Pancreas (tissue), 10 donors: ENCODE measurements around the gene PTPRG. TPM values are rescaled to one million over a fixed set of nuclear protein-coding genes. Genes with fewer than 3 reads are reported as not detected.

ENCODE experiments used
- ATAC-seq, 4 donors: fragments of 200-7000 bp; cut with Tn5 transposase; one replicate each; pipeline versions ENCODE4 v1.8.0 to v1.9.1; 2020; ENCODE audit warnings: mild to moderate bottlenecking in 4 of 4, moderate library complexity in 4 of 4
- DNase-seq, 6 donors: peaks; one replicate each; pipeline ENCODE4 v3.0.0-alpha.2; 2020
- FAIRE-seq: peaks from 2 replicates; lab custom pipeline; 2012; peaks lifted over from hg19 to GRCh38; lab: Jason Lieb, UNC
- H3K27ac ChIP-seq, 4 donors: fragments of 200-600 bp; sonication (generic); 1 replicate in 3 of 4; 2 replicates in 1 of 4; pipeline versions ENCODE4 v1.5.0 to v1.8.0; 2020
- H3K27me3 ChIP-seq, 4 donors: fragments of 200-600 bp; one replicate each; pipeline ENCODE4 v1.8.0; 2021
- H3K36me3 ChIP-seq, 3 donors: fragments of 200-600 bp; sonication (generic) in 1 of 3; one replicate each; pipeline versions ENCODE4 v1.5.0 to v1.8.0; 2020 to 2021
- H3K4me1 ChIP-seq, 3 donors: fragments of 200-600 bp; one replicate each; pipeline ENCODE4 v1.8.0; 2021
- H3K4me3 ChIP-seq, 4 donors: fragments of 200-600 bp; sonication (generic) in 2 of 4; one replicate each; pipeline versions ENCODE4 v1.5.0 to v1.8.0; 2020 to 2021
- H3K9me3 ChIP-seq, 4 donors: fragments of 200-600 bp; one replicate each; pipeline ENCODE4 v1.8.0; 2021
- WGBS, 2 donors: extraction: QIAGEN DNeasy Blood & Tissue Kit; methylation state at CpG; one replicate each; pipeline ENCODE4 v1.1.7; 2013; 5-methylcytosine and 5-hydroxymethylcytosine counted together
- intact Hi-C, 3 donors: fragments of 100-400 bp; cut with DNase I; formaldehyde crosslinking; loops; one replicate each; pipeline versions ENCODE4 v1.11.1 to v1.14.2; 2022
- polyA plus RNA-seq, 2 donors: library from polyadenylated mRNA; stranded (reverse); fragments of 200-250 nt; gene quantifications; one replicate each; pipeline ENCODE4 v1.2.3, GENCODE V29; 2013
- total RNA-seq, 6 donors: library from RNA; stranded (reverse); fragmentation: NEBNext Ultra II Directional in 4 of 6; extraction: Animal tissue kit (Norgen Biotek cat#: 25700) in 4 of 6; gene quantifications; one replicate each; pipeline versions ENCODE4 v1.2.1 to v1.2.4, GENCODE V29; 2021 to 2023
- TF ChIP-seq, protein P1 (sequence below), 4 donors: fragments of 200-600 bp; sonication (generic) in 3 of 4; IDR thresholded peaks; one replicate each; pipeline versions ENCODE4 v1.5.0 to v1.8.0; 2021; ENCODE audit warnings: antibody characterized with exemption in 4 of 4
- donor health status: healthy with polysubstance abuse.
- donor health status: DM: no; HTN: no; CAD: no; lungs with moderate emphysema.
- donor health status: DM: no; HTN: no; CAD: no.
- donor health status: control.
- donor health status: control.
- donor health status: Bipolar disorder and iron deficiency.
- donor health status: DM: yes; HTN: yes; CAD: no.
- donor health status: DM: no; HTN: no; CAD: no.
- donor health status: DM: no; HTN: no; CAD: no.
- donor health status: DM: yes; HTN: yes; CAD: no.

Gene PTPRG
- total and polyA plus RNA-seq, 8 donors = 2.8 to 20.5 (median 9.5) TPM

DNA sequence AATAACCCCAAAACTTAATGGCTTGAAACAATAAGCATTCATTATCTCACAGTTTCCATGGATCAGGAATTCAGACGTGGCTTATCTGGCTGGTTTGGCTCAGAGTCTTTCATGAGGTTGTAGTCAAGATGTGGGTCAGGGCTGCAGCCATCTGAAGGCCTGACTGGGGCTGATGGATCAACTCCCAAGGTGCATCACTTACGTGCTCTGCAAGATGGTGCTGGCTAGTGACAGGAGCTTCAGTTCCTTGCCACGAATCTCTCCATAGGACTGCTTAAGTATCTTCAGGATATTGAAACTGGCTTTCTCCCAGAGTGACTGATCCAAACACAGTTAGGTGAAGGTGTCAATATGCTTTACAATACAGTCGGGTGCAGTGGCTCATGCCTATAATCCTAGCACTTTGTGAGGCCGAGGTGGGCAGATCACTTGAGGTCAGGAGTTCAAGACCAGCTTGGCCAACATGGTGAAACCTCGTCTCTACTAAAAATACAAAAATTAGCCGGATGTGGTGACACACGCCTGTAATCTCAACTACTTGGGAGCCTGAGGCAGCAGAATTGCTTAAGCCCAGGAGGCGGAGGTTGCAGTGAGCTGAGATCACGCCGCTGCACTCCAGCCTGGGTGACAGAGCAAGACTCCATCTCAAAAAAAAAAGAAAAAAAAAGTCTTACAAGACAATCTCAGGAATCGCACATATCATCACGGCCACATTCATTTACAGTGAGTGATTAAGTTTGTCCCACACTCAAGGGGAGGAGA is 28.5 kb upstream of the PTPRG start:
- FAIRE-seq = no peak
- TF ChIP-seq, protein P1, sequence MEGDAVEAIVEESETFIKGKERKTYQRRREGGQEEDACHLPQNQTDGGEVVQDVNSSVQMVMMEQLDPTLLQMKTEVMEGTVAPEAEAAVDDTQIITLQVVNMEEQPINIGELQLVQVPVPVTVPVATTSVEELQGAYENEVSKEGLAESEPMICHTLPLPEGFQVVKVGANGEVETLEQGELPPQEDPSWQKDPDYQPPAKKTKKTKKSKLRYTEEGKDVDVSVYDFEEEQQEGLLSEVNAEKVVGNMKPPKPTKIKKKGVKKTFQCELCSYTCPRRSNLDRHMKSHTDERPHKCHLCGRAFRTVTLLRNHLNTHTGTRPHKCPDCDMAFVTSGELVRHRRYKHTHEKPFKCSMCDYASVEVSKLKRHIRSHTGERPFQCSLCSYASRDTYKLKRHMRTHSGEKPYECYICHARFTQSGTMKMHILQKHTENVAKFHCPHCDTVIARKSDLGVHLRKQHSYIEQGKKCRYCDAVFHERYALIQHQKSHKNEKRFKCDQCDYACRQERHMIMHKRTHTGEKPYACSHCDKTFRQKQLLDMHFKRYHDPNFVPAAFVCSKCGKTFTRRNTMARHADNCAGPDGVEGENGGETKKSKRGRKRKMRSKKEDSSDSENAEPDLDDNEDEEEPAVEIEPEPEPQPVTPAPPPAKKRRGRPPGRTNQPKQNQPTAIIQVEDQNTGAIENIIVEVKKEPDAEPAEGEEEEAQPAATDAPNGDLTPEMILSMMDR (IDR thresholded peaks at IDR 0.05) = no peak
- 83 to 89% methylated on average over 13 of the region's 13 CpGs for WGBS, 2 donors

GRCh38 chr3:61535826-61536225 is 25.5 kb upstream of the PTPRG start:
- FAIRE-seq (no peak), DNase-seq (no peak), ATAC-seq (no peak)
- no peaks in the 10 kb centered on the region for H3K36me3 ChIP-seq
- TF ChIP-seq, protein P1 (IDR thresholded peaks at IDR 0.05) = no peak
- H3K4me3 ChIP-seq = no peak overlapping the region
- H3K27ac ChIP-seq = no peak overlapping the region
- H3K27me3 ChIP-seq = no peaks in the 10 kb centered on the region
- H3K9me3 ChIP-seq = no peaks in the 10 kb centered on the region
- intact Hi-C loops = no loop called here
- WGBS, 2 donors = 79 to 98% methylated on average over 3 of the region's 3 CpGs
- no peaks in the 10 kb centered on the region for H3K4me1 ChIP-seq

More for the DNA sequence above, 28.5 kb upstream of the PTPRG start:
- H3K27ac ChIP-seq = no peak overlapping the region
- H3K27me3 ChIP-seq = no peaks in the 10 kb centered on the region
- DNase-seq (no peak), ATAC-seq (no peak)
- H3K9me3 ChIP-seq = no peaks in the 10 kb centered on the region
- intact Hi-C loops = no loop called here
- no peak overlapping the region for H3K4me3 ChIP-seq
- no peaks in the 10 kb centered on the region for H3K4me1 ChIP-seq
- H3K36me3 ChIP-seq = no peaks in the 10 kb centered on the region

DNA sequence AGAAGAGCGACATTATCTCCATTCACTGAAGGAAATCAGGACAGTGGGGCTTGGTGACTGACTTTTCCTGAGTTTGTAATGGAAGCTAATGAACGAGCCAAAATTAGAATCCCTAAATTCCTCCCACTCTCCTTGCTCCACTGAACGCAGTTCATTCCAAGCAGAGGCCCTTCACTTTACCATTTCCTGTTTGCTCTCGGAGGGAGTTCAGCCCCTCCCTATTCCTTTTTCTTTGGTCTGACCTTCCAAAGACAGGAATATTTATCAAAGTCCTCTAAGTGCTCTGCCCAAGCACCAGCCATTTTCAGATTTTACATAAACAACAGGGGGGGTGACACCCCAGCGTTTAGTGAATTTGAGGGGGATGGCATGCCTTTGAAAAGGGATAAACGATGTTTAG is 24.0 kb upstream of the PTPRG start:
- TF ChIP-seq, protein P1 (IDR thresholded peaks at IDR 0.05) = no peak
- intact Hi-C loops = no loop called here
- FAIRE-seq (no peak), DNase-seq (no peak), ATAC-seq (no peak)
- Histone ChIP-seq H3K4me3 (no peak overlapping the region), H3K27ac (no peak overlapping the region), H3K36me3 (no peaks in the 10 kb centered on the region), H3K27me3 (no peaks in the 10 kb centered on the region), H3K4me1 (no peaks in the 10 kb centered on the region), H3K9me3 (no peaks in the 10 kb centered on the region)
- 47 to 48% methylated on average over 6 of the region's 6 CpGs for WGBS, 2 donors

DNA sequence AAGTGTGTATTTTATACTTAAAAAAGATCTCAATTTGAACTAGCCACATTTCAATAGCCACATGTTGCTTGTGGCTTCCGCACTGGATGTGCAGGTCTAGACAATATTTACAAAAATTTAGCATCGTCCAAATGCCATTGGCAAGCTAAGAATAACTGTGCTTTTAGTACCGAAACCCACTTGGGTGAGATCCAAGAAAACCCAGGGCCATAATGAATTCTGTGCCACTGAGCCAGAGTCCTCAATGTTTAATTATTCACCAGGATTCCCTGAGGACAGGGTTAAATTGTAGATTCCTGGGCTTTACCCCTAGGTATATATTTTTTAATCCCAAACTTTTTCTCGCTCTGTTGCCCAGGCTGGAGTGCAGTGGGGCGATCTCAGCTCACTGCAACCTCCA is 22.9 kb upstream of the PTPRG start:
- Histone ChIP-seq H3K27me3 (no peaks in the 10 kb centered on the region), H3K36me3 (no peaks in the 10 kb centered on the region), H3K4me3 (no peak overlapping the region), H3K4me1 (no peaks in the 10 kb centered on the region), H3K27ac (no peak overlapping the region), H3K9me3 (no peaks in the 10 kb centered on the region)
- no peak for DNase-seq
- intact Hi-C loops = no loop called here
- TF ChIP-seq, protein P1 (IDR thresholded peaks at IDR 0.05) = no peak
- FAIRE-seq = no peak
- 78 to 81% methylated on average over 5 of the region's 5 CpGs for WGBS, 2 donors
- no peak for ATAC-seq

- H3K4me3 ChIP-seq = no peak overlapping the region
- WGBS, 2 donors = 66 to 73% methylated on average over 4 of the region's 4 CpGs
- ATAC-seq (no peak), DNase-seq (no peak), FAIRE-seq (no peak)
- H3K27me3 ChIP-seq = no peaks in the 10 kb centered on the region
- no peaks in the 10 kb centered on the region for H3K4me1 ChIP-seq
- TF ChIP-seq, protein P1 (IDR thresholded peaks at IDR 0.05) = no peak
- intact Hi-C loops = no loop called here
- no peak overlapping the region for H3K27ac ChIP-seq
- H3K9me3 ChIP-seq = no peaks in the 10 kb centered on the region
- H3K36me3 ChIP-seq = no peaks in the 10 kb centered on the region
Measured at GRCh38 chr3:61541694-61542093, 19.7 kb upstream of the PTPRG start.
